ENCODE results near the gene PRKCA. TPM values are rescaled to one million over a fixed set of nuclear protein-coding genes. Genes with fewer than 3 reads are reported as not detected.
A peak's percentile ranks its signal among the peaks of the same experiment; 100 is the strongest.
"Not testable (repeated sequence)": the region's sequence is repeated elsewhere in the genome, so short reads cannot be mapped to it uniquely, and the experiment has no call there.

PRKCA gene
- total RNA-seq, 4 donors from 2014 or later = 55.8 to 90.7 (median 66.7) TPM

DNA sequence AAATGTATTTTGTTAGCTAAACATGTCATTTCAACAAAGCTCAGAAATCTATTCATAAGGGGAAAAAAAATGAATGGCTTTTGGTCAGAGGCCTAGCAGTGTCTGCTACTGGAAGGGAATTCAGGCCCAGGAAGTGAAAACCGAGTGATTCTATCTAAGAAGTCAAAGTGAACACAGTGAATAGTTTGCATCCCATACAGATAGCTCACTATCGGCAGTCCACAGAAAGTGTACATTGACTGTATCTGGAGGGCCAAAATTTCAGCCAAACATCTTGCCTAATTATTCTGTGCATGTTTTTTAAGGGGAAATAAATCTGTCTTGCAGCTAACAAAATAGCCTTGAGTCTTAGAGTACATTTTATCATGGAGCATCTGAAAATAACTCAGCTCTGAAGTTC is 318.1 kb downstream of the PRKCA start:
- TF ChIP-seq, protein P1, sequence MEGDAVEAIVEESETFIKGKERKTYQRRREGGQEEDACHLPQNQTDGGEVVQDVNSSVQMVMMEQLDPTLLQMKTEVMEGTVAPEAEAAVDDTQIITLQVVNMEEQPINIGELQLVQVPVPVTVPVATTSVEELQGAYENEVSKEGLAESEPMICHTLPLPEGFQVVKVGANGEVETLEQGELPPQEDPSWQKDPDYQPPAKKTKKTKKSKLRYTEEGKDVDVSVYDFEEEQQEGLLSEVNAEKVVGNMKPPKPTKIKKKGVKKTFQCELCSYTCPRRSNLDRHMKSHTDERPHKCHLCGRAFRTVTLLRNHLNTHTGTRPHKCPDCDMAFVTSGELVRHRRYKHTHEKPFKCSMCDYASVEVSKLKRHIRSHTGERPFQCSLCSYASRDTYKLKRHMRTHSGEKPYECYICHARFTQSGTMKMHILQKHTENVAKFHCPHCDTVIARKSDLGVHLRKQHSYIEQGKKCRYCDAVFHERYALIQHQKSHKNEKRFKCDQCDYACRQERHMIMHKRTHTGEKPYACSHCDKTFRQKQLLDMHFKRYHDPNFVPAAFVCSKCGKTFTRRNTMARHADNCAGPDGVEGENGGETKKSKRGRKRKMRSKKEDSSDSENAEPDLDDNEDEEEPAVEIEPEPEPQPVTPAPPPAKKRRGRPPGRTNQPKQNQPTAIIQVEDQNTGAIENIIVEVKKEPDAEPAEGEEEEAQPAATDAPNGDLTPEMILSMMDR (IDR thresholded peaks at IDR 0.05) = no peak
- TF ChIP-seq POLR2A (IDR thresholded peaks at IDR 0.05) = no peak
- TF ChIP-seq EP300 (IDR thresholded peaks at IDR 0.05) = no peak
- H3K27ac ChIP-seq = peak overlapping the region in 1 of 4 donors; percentile 41
- H3K4me3 ChIP-seq = no peak overlapping the region
- no peak for DNase-seq (ENCODE audit: low spot score in 2 of 2)
- no peaks in the 10 kb centered on the region for H3K36me3 ChIP-seq
- H3K9me3 ChIP-seq = no peaks in the 10 kb centered on the region
- 33 to 38% methylated on average over 2 of the region's 2 CpGs for WGBS, 2 donors
- peaks cover 0 to 2% (median 0%) of the 10 kb centered on the region in 4 donors for H3K4me1 ChIP-seq
- no peaks in the 10 kb centered on the region for H3K27me3 ChIP-seq

DNA sequence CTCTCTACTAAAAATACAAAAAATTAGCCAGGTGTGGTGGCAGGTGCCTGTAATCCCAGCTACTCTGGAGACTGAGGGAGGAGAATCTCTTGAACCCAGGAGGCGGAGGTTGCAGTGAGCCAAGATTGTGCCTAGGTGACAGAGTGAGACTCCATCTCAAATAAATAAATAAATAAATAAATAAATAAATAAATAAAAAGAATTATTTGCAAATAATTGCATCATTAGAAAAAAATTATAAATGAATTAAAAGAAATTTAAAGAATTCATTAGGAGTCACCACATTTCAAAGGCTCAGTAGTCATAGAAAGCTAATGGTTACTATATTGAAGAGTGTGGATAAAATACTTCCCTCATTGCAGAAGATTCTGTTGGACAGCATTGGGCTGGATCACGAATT is 322.2 kb downstream of the PRKCA start:
- H3K36me3 ChIP-seq; H3K4me1 ChIP-seq; H3K27ac ChIP-seq; H3K9me3 ChIP-seq; H3K4me3 ChIP-seq; DNase-seq (ENCODE audit: low spot score in 2 of 2); H3K27me3 ChIP-seq: not testable (repeated sequence)
- 90 to 91% methylated on average over 2 of the region's 2 CpGs for WGBS, 2 donors

DNA sequence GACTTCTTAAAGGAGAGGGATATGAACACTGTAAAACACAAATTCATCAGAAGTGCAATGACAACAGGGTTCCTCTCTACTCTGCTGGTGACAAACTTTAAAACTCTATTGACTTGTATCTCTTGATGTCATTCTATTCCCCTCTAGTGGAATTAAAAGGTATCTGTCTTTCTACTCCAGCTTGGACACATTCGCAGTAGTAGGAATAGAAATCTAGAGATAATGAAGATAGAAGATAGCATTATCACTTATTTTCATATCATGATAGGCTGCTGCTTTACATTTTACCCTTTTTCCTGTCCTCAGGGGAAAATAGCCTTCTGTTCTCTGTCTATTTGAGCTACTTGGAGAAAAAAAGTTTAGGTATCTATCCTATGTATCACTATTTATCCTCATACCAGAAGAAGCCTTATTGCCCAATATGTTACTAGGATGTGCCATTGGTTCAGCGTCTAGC is 322.9 kb downstream of the PRKCA start:
- Histone ChIP-seq H3K4me1 (peaks cover 0 to 6% (median 0%) of the 10 kb centered on the region in 4 donors), H3K27me3 (no peaks in the 10 kb centered on the region), H3K4me3 (no peak overlapping the region), H3K36me3 (no peaks in the 10 kb centered on the region), H3K27ac (no peak overlapping the region), H3K9me3 (no peaks in the 10 kb centered on the region)
- TF ChIP-seq POLR2A (IDR thresholded peaks at IDR 0.05) (no peak), EP300 (IDR thresholded peaks at IDR 0.05) (no peak)
- TF ChIP-seq, protein P1 (IDR thresholded peaks at IDR 0.05) = peak in 3 of 5 experiments; percentile 7 to 56 (median 34)
- DNase-seq (ENCODE audit: low spot score in 2 of 2) = no peak
- 62 to 64% methylated on average over 2 of the region's 2 CpGs for WGBS, 2 donors

DNA sequence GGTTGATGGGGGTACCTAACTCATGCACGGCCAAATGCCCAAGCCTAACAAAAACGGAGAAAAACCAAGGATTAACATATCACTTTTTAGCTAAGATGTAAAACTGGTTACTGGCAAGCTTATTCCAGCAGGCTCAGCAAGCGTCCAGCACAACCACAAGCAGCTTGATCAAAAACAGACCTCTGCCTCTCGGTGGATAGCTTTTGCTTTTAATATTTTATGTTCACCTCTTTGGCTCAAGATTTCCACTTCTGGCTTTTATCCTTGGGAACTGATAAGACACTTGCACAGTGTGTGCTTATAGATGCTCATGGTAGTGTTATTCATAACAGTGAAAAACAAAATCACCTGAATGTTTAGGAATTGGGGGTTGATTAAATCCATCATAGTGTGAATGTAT is 325.6 kb downstream of the PRKCA start:
- Histone ChIP-seq H3K36me3 (no peaks in the 10 kb centered on the region), H3K9me3 (no peaks in the 10 kb centered on the region), H3K4me3 (no peak overlapping the region), H3K27ac (no peak overlapping the region), H3K27me3 (no peaks in the 10 kb centered on the region), H3K4me1 (peaks cover 0 to 6% (median 1%) of the 10 kb centered on the region in 4 donors)
- TF ChIP-seq EP300 (IDR thresholded peaks at IDR 0.05) = no peak
- TF ChIP-seq, protein P1 (IDR thresholded peaks at IDR 0.05) = no peak
- TF ChIP-seq POLR2A (IDR thresholded peaks at IDR 0.05) = no peak
- WGBS, 2 donors = 65 to 72% methylated on average over 4 of the region's 4 CpGs
- no peak for DNase-seq (ENCODE audit: low spot score in 2 of 2)

DNA sequence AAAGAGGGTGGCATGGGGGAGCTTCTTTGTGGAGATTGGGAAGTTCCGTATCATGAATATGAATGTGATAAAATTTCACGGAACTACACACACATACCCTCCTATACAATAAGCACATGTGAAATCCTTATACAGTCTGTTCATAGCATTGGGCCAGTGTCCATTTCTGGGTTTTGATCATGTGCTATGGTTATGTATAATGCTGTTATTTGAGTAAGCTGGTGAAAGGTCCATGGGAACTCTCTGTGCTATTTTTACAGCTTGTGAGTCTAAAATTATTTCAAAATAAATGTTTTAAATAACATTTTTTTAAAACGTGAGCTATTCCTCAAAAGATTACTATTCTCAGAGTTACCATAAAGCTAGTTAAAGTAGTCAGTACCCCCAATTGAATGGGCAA is 327.3 kb downstream of the PRKCA start:
- Histone ChIP-seq H3K9me3 (no peaks in the 10 kb centered on the region), H3K4me3 (no peak overlapping the region), H3K36me3 (no peaks in the 10 kb centered on the region), H3K27me3 (no peaks in the 10 kb centered on the region), H3K4me1 (peaks cover 0 to 10% (median 3%) of the 10 kb centered on the region in 4 donors), H3K27ac (no peak overlapping the region)
- no peak for DNase-seq (ENCODE audit: low spot score in 2 of 2)
- 73 to 78% methylated on average over 3 of the region's 3 CpGs for WGBS, 2 donors
- TF ChIP-seq POLR2A (IDR thresholded peaks at IDR 0.05) = no peak
- TF ChIP-seq, protein P1 (IDR thresholded peaks at IDR 0.05) = no peak

DNA sequence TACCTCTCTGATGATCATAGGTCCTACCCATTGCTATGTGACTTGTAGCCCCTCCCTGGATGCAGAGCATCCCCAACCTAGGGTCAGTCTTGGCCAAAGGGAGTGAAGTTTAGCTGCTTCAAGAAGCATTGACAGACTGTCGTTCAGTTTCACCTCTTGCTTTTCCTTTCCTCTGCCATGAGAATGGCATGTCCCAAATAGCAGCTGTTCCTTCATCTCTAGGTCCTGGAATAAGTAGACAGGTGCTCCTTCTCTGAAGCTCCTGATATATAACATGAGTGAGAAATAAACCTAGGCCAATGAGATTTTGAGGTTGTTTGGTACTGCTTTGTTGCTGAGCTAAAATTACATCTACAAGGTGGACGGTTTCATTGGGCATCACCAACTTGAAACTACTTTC is 328.0 kb downstream of the PRKCA start:
- WGBS, 2 donors = 90 to 92% methylated on average over 2 of the region's 2 CpGs
- Histone ChIP-seq H3K4me3 (no peak overlapping the region), H3K4me1 (peaks cover 0 to 10% (median 3%) of the 10 kb centered on the region in 4 donors), H3K27ac (no peak overlapping the region), H3K27me3 (no peaks in the 10 kb centered on the region), H3K9me3 (no peaks in the 10 kb centered on the region), H3K36me3 (no peaks in the 10 kb centered on the region)
- DNase-seq (ENCODE audit: low spot score in 2 of 2) = no peak
- TF ChIP-seq, protein P1 (IDR thresholded peaks at IDR 0.05) = no peak
- TF ChIP-seq POLR2A (IDR thresholded peaks at IDR 0.05) = no peak
- no peak for TF ChIP-seq EP300 (IDR thresholded peaks at IDR 0.05)
